ENCODE data around the gene MCRIP2. TPM values are rescaled to one million over a fixed set of nuclear protein-coding genes. Genes with fewer than 3 reads are reported as not detected.

Gene MCRIP2
- total and polyA plus RNA-seq, 4 donors: 16.3 to 97.3 (median 61.4) TPM

DNA sequence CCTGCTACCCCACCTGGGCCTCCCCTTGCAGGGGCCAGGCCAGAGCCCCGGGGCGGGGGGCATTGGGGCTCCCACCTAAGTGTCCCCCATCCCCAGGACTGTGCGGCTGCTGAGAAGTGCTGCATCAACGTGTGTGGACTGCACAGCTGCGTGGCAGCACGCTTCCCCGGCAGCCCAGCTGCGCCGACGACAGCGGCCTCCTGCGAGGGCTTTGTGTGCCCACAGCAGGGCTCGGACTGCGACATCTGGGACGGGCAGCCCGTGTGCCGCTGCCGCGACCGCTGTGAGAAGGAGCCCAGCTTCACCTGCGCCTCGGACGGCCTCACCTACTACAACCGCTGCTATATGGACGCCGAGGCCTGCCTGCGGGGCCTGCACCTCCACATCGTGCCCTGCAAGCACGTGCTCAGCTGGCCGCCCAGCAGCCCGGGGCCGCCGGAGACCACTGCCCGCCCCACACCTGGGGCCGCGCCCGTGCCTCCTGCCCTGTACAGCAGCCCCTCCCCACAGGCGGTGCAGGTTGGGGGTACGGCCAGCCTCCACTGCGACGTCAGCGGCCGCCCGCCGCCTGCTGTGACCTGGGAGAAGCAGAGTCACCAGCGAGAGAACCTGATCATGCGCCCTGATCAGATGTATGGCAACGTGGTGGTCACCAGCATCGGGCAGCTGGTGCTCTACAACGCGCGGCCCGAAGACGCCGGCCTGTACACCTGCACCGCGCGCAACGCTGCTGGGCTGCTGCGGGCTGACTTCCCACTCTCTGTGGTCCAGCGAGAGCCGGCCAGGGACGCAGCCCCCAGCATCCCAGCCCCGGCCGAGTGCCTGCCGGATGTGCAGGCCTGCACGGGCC is 8.9 kb upstream of the MCRIP2 start (continued):
- TF ChIP-seq, protein P1, sequence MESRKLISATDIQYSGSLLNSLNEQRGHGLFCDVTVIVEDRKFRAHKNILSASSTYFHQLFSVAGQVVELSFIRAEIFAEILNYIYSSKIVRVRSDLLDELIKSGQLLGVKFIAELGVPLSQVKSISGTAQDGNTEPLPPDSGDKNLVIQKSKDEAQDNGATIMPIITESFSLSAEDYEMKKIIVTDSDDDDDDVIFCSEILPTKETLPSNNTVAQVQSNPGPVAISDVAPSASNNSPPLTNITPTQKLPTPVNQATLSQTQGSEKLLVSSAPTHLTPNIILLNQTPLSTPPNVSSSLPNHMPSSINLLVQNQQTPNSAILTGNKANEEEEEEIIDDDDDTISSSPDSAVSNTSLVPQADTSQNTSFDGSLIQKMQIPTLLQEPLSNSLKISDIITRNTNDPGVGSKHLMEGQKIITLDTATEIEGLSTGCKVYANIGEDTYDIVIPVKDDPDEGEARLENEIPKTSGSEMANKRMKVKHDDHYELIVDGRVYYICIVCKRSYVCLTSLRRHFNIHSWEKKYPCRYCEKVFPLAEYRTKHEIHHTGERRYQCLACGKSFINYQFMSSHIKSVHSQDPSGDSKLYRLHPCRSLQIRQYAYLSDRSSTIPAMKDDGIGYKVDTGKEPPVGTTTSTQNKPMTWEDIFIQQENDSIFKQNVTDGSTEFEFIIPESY (IDR thresholded peaks at IDR 0.05): no peak
- no peak for TF ChIP-seq HNF4G (IDR thresholded peaks at IDR 0.05)
- TF ChIP-seq GABPA (IDR thresholded peaks at IDR 0.05 in 1 of 2, conservative IDR thresholded peaks at IDR 0.05 in 1 of 2): no peak

DNA sequence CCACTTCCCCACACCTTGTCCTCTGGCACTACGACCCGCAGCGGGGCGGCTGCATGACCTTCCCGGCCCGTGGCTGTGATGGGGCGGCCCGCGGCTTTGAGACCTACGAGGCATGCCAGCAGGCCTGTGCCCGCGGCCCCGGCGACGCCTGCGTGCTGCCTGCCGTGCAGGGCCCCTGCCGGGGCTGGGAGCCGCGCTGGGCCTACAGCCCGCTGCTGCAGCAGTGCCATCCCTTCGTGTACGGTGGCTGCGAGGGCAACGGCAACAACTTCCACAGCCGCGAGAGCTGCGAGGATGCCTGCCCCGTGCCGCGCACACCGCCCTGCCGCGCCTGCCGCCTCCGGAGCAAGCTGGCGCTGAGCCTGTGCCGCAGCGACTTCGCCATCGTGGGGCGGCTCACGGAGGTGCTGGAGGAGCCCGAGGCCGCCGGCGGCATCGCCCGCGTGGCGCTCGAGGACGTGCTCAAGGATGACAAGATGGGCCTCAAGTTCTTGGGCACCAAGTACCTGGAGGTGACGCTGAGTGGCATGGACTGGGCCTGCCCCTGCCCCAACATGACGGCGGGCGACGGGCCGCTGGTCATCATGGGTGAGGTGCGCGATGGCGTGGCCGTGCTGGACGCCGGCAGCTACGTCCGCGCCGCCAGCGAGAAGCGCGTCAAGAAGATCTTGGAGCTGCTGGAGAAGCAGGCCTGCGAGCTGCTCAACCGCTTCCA is 8.1 kb upstream of the MCRIP2 start:
- H3K4me1 ChIP-seq (ENCODE audit: control insufficient read depth in 4 of 4, insufficient read depth in 4 of 4, low read length in 3 of 4): peaks cover 34 to 55% (median 44%) of the 10 kb centered on the region in 4 donors
- no peak for DNase-seq (ENCODE audit: low spot score)

More for the DNA sequence above, 8.1 kb upstream of the MCRIP2 start:
- H3K36me3 ChIP-seq (ENCODE audit: control insufficient read depth in 4 of 4, insufficient read depth in 3 of 4, low read depth in 1 of 4, low read length in 3 of 4): peaks cover 0 to 7% (median 0%) of the 10 kb centered on the region in 4 donors
- H3K9ac ChIP-seq (ENCODE audit: low read depth in 1 of 2, low read length in 2 of 2): no peak overlapping the region
- H3K27ac ChIP-seq (ENCODE audit: low read depth in 1 of 2, low read length in 2 of 2): no peak overlapping the region
- TF ChIP-seq TAF1 (conservative IDR thresholded peaks at IDR 0.05) (no peak), FOXA1 (IDR thresholded peaks at IDR 0.05) (no peak), GABPA (IDR thresholded peaks at IDR 0.05 in 1 of 2, conservative IDR thresholded peaks at IDR 0.05 in 1 of 2) (no peak), HNF4G (IDR thresholded peaks at IDR 0.05) (no peak), RAD21 (IDR thresholded peaks at IDR 0.05) (no peak), SP1 (IDR thresholded peaks at IDR 0.05) (no peak), RXRA (IDR thresholded peaks at IDR 0.05) (no peak), YY1 (IDR thresholded peaks at IDR 0.05) (no peak), NR2F2 (IDR thresholded peaks at IDR 0.05) (no peak), HNF4A (conservative IDR thresholded peaks at IDR 0.05) (no peak), FOXA2 (IDR thresholded peaks at IDR 0.05) (no peak), JUND (IDR thresholded peaks at IDR 0.05) (no peak), EGR1 (IDR thresholded peaks at IDR 0.05; ENCODE audit: low read depth in 2 of 2) (no peak)
- TF ChIP-seq, protein P1 (IDR thresholded peaks at IDR 0.05): no peak
- TF ChIP-seq, protein P2, sequence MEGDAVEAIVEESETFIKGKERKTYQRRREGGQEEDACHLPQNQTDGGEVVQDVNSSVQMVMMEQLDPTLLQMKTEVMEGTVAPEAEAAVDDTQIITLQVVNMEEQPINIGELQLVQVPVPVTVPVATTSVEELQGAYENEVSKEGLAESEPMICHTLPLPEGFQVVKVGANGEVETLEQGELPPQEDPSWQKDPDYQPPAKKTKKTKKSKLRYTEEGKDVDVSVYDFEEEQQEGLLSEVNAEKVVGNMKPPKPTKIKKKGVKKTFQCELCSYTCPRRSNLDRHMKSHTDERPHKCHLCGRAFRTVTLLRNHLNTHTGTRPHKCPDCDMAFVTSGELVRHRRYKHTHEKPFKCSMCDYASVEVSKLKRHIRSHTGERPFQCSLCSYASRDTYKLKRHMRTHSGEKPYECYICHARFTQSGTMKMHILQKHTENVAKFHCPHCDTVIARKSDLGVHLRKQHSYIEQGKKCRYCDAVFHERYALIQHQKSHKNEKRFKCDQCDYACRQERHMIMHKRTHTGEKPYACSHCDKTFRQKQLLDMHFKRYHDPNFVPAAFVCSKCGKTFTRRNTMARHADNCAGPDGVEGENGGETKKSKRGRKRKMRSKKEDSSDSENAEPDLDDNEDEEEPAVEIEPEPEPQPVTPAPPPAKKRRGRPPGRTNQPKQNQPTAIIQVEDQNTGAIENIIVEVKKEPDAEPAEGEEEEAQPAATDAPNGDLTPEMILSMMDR (IDR thresholded peaks at IDR 0.05; ENCODE audit: low read depth, low read length, missing input control): no peak
- TF ChIP-seq, protein P3, sequence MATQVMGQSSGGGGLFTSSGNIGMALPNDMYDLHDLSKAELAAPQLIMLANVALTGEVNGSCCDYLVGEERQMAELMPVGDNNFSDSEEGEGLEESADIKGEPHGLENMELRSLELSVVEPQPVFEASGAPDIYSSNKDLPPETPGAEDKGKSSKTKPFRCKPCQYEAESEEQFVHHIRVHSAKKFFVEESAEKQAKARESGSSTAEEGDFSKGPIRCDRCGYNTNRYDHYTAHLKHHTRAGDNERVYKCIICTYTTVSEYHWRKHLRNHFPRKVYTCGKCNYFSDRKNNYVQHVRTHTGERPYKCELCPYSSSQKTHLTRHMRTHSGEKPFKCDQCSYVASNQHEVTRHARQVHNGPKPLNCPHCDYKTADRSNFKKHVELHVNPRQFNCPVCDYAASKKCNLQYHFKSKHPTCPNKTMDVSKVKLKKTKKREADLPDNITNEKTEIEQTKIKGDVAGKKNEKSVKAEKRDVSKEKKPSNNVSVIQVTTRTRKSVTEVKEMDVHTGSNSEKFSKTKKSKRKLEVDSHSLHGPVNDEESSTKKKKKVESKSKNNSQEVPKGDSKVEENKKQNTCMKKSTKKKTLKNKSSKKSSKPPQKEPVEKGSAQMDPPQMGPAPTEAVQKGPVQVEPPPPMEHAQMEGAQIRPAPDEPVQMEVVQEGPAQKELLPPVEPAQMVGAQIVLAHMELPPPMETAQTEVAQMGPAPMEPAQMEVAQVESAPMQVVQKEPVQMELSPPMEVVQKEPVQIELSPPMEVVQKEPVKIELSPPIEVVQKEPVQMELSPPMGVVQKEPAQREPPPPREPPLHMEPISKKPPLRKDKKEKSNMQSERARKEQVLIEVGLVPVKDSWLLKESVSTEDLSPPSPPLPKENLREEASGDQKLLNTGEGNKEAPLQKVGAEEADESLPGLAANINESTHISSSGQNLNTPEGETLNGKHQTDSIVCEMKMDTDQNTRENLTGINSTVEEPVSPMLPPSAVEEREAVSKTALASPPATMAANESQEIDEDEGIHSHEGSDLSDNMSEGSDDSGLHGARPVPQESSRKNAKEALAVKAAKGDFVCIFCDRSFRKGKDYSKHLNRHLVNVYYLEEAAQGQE (IDR thresholded peaks at IDR 0.05): no peak
- TF ChIP-seq, protein P4, sequence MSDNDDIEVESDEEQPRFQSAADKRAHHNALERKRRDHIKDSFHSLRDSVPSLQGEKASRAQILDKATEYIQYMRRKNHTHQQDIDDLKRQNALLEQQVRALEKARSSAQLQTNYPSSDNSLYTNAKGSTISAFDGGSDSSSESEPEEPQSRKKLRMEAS (IDR thresholded peaks at IDR 0.05): no peak
- TF ChIP-seq, protein P5, sequence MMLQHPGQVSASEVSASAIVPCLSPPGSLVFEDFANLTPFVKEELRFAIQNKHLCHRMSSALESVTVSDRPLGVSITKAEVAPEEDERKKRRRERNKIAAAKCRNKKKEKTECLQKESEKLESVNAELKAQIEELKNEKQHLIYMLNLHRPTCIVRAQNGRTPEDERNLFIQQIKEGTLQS (IDR thresholded peaks at IDR 0.05): no peak
- H3K4me3 ChIP-seq (ENCODE audit: low read depth in 1 of 3, low read length in 3 of 3): no peak overlapping the region
- no peaks in the 10 kb centered on the region for H3K27me3 ChIP-seq (ENCODE audit: control insufficient read depth in 4 of 4, insufficient read depth in 4 of 4, low read length in 3 of 4)
- no peaks in the 10 kb centered on the region for H3K9me3 ChIP-seq (ENCODE audit: control insufficient read depth in 4 of 4, low read length in 3 of 4)
- WGBS: 98% methylated on average over 74 of the region's 74 CpGs
